Left lung (tissue), 10 donors: ENCODE results near the gene NCOA1. TPM values are rescaled to one million over a fixed set of nuclear protein-coding genes. Genes with fewer than 3 reads are reported as not detected.
A peak's percentile ranks its signal among the peaks of the same experiment; 100 is the strongest.

Experiments used
- ATAC-seq: fragments of 200-7000 bp; cut with Tn5 transposase; one replicate; pipeline ENCODE4 v1.9.1; 2020; ENCODE audit warnings: moderate library complexity
- DNase-seq, 4 donors: peaks; one replicate each; pipeline ENCODE4 v3.0.0-alpha.2; 2013 to 2020
- H3K27ac ChIP-seq, 2 donors: fragments of 200-600 bp; sonication (generic) in 1 of 2; one replicate each; pipeline versions ENCODE4 v1.5.0 to v1.8.0; 2020 to 2021
- H3K27me3 ChIP-seq, 2 donors: fragments of 200-600 bp; sonication (generic) in 1 of 2; one replicate each; pipeline versions ENCODE4 v1.5.0 to v1.8.0; 2020 to 2021
- H3K36me3 ChIP-seq, 2 donors: fragments of 200-600 bp; sonication (generic) in 1 of 2; one replicate each; pipeline versions ENCODE4 v1.5.0 to v1.8.0; 2020 to 2021
- H3K4me1 ChIP-seq, 2 donors: fragments of 200-600 bp; one replicate each; pipeline ENCODE4 v1.8.0; 2021
- H3K4me3 ChIP-seq, 2 donors: fragments of 200-600 bp; sonication (generic) in 1 of 2; one replicate each; pipeline versions ENCODE4 v1.5.0 to v1.8.0; 2020 to 2021; ENCODE audit warnings: mild to moderate bottlenecking in 1 of 2
- H3K9me3 ChIP-seq, 2 donors: fragments of 200-600 bp; sonication (generic) in 1 of 2; one replicate each; pipeline versions ENCODE4 v1.5.0 to v1.8.0; 2020 to 2021
- intact Hi-C, 2 donors: fragments of 100-400 bp; cut with DNase I; formaldehyde crosslinking; loops; one replicate each; pipeline versions ENCODE4 v1.11.2 to v1.14.2; 2022
- polyA plus RNA-seq, 6 donors: library from polyadenylated mRNA; unstranded; fragments of 120-200 nt; gene quantifications; one replicate each; pipeline ENCODE4 v1.2.1, GENCODE V29; 2013; ENCODE audit not compliant: insufficient read length in 6 of 6
- total RNA-seq, 2 donors: library from RNA; stranded (reverse); fragmentation: NEBNext Ultra II Directional; extraction: Animal tissue kit (Norgen Biotek cat#: 25700); gene quantifications; one replicate each; pipeline ENCODE4 v1.2.1, GENCODE V29; 2021
- TF ChIP-seq, protein P1 (sequence below), 2 donors: fragments of 200-600 bp; sonication (generic) in 1 of 2; IDR thresholded peaks; one replicate each; pipeline versions ENCODE4 v1.5.0 to v1.8.0; 2021; ENCODE audit warnings: antibody characterized with exemption in 2 of 2
- donor health status: DM: no; HTN: yes; CAD: no.
- donor health status: DM: no; HTN: no; CAD: no.

The NCOA1 gene
- total and polyA plus RNA-seq, 8 donors = 32.6 to 65.3 (median 59.7) TPM

- Histone ChIP-seq H3K4me3 (no peak overlapping the region), H3K36me3 (peaks cover 0 to 58% of the 10 kb centered on the region in 2 donors), H3K9me3 (no peaks in the 10 kb centered on the region), H3K27ac (no peak overlapping the region), H3K27me3 (no peaks in the 10 kb centered on the region), H3K4me1 (no peaks in the 10 kb centered on the region)
- DNase-seq (no peak), ATAC-seq (no peak)
- intact Hi-C loops = no loop called here
- TF ChIP-seq, protein P1, sequence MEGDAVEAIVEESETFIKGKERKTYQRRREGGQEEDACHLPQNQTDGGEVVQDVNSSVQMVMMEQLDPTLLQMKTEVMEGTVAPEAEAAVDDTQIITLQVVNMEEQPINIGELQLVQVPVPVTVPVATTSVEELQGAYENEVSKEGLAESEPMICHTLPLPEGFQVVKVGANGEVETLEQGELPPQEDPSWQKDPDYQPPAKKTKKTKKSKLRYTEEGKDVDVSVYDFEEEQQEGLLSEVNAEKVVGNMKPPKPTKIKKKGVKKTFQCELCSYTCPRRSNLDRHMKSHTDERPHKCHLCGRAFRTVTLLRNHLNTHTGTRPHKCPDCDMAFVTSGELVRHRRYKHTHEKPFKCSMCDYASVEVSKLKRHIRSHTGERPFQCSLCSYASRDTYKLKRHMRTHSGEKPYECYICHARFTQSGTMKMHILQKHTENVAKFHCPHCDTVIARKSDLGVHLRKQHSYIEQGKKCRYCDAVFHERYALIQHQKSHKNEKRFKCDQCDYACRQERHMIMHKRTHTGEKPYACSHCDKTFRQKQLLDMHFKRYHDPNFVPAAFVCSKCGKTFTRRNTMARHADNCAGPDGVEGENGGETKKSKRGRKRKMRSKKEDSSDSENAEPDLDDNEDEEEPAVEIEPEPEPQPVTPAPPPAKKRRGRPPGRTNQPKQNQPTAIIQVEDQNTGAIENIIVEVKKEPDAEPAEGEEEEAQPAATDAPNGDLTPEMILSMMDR (IDR thresholded peaks at IDR 0.05) = no peak
Observed at GRCh38 chr2:24816404-24816803, 325.4 kb downstream of the NCOA1 start.

GRCh38 chr2:24816884-24817283, 325.8 kb downstream of the NCOA1 start:
- no peak overlapping the region for H3K27ac ChIP-seq
- H3K27me3 ChIP-seq = no peaks in the 10 kb centered on the region
- H3K36me3 ChIP-seq = peaks cover 0 to 63% of the 10 kb centered on the region in 2 donors
- H3K4me3 ChIP-seq = no peak overlapping the region
- no peaks in the 10 kb centered on the region for H3K9me3 ChIP-seq
- intact Hi-C loops = no loop called here
- TF ChIP-seq, protein P1 (IDR thresholded peaks at IDR 0.05) = no peak
- ATAC-seq (no peak), DNase-seq (no peak)
- no peaks in the 10 kb centered on the region for H3K4me1 ChIP-seq

DNA sequence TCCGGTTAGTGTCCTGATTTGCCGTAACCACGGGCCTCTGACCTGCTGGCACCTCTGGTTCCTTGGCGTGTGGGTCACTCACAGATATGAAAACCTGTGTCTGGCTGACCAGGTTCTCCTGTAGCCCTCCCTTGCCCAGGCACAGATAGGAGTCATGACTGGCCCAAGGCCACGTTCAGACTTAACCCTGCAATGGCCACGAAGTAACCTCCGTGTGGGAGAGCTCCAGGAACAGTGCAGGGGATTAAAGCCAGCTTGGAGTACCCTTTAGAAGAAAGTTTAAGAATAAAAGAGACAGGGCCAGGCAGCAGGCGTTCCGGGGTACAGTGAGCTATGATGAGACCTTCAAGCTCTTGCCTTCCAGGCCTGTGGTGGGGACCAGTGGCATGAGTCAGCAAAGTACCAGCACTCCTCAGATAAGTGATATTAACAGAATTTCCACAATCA, 327.7 kb downstream of the NCOA1 start:
- H3K27me3 ChIP-seq = no peaks in the 10 kb centered on the region
- TF ChIP-seq, protein P1 (IDR thresholded peaks at IDR 0.05) = no peak
- intact Hi-C loops = no loop called here
- H3K4me1 ChIP-seq = no peaks in the 10 kb centered on the region
- ATAC-seq (no peak), DNase-seq (peak in 1 of 4 donors; percentile 39)
- H3K27ac ChIP-seq = no peak overlapping the region
- H3K4me3 ChIP-seq = no peak overlapping the region
- peaks cover 0 to 71% of the 10 kb centered on the region in 2 donors for H3K36me3 ChIP-seq
- no peaks in the 10 kb centered on the region for H3K9me3 ChIP-seq

GRCh38 chr2:24819442-24820174, 328.6 kb downstream of the NCOA1 start:
- intact Hi-C loops = loop anchor here in 1 of 2 donors (10.0 kb wide), 1 partner anchor 405 kb away; no protein-coding TSS in a partner anchor
- H3K4me3 ChIP-seq = no peak overlapping the region
- DNase-seq = peak in 1 of 4 donors; percentile 50
- H3K9me3 ChIP-seq = no peaks in the 10 kb centered on the region
- ATAC-seq = no peak
- no peak overlapping the region for H3K27ac ChIP-seq
- TF ChIP-seq, protein P1 (IDR thresholded peaks at IDR 0.05) = no peak
- no peaks in the 10 kb centered on the region for H3K4me1 ChIP-seq
- H3K27me3 ChIP-seq = no peaks in the 10 kb centered on the region
- peaks cover 0 to 75% of the 10 kb centered on the region in 2 donors for H3K36me3 ChIP-seq

DNA sequence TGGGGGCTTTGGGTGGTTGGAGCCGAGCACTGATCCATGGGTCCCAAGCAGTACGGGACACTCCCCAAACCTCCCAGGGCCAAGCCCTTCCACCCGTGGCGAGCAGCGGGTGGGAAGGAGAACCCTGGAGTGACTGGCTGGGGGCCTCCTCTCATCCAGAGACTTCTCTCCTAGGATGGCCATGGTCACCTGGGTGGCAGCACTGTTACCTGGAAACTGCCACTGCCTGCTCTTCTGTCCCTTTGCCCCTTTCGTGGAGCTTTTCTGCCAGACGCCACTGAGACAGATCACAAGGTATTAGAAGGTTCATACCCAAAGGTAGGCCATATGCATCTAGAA, 329.1 kb downstream of the NCOA1 start:
- Histone ChIP-seq H3K9me3 (no peaks in the 10 kb centered on the region), H3K27ac (no peak overlapping the region), H3K4me3 (no peak overlapping the region), H3K36me3 (peaks cover 0 to 72% of the 10 kb centered on the region in 2 donors), H3K27me3 (no peaks in the 10 kb centered on the region), H3K4me1 (no peaks in the 10 kb centered on the region)
- intact Hi-C loops = loop anchor here in 1 of 2 donors (10.0 kb wide), 1 partner anchor 405 kb away; no protein-coding TSS in a partner anchor
- peak in 1 of 4 donors; percentile 36 for DNase-seq
- ATAC-seq = no peak
- TF ChIP-seq, protein P1 (IDR thresholded peaks at IDR 0.05) = no peak

Other genes with a start within 250 kb of the NCOA1 start
- gene ITSN2, start 130.7 kb upstream of the NCOA1 start, total RNA-seq = 10 to 100 TPM; 80.5 to 85.6 TPM
- gene ITSN2, start 130.7 kb upstream of the NCOA1 start, polyA plus RNA-seq = 10 to 100 TPM; 28.7 to 39.9 (median 37.8) TPM